ENCODE measurements around the gene DZIP3.

DZIP3 gene, protein sequence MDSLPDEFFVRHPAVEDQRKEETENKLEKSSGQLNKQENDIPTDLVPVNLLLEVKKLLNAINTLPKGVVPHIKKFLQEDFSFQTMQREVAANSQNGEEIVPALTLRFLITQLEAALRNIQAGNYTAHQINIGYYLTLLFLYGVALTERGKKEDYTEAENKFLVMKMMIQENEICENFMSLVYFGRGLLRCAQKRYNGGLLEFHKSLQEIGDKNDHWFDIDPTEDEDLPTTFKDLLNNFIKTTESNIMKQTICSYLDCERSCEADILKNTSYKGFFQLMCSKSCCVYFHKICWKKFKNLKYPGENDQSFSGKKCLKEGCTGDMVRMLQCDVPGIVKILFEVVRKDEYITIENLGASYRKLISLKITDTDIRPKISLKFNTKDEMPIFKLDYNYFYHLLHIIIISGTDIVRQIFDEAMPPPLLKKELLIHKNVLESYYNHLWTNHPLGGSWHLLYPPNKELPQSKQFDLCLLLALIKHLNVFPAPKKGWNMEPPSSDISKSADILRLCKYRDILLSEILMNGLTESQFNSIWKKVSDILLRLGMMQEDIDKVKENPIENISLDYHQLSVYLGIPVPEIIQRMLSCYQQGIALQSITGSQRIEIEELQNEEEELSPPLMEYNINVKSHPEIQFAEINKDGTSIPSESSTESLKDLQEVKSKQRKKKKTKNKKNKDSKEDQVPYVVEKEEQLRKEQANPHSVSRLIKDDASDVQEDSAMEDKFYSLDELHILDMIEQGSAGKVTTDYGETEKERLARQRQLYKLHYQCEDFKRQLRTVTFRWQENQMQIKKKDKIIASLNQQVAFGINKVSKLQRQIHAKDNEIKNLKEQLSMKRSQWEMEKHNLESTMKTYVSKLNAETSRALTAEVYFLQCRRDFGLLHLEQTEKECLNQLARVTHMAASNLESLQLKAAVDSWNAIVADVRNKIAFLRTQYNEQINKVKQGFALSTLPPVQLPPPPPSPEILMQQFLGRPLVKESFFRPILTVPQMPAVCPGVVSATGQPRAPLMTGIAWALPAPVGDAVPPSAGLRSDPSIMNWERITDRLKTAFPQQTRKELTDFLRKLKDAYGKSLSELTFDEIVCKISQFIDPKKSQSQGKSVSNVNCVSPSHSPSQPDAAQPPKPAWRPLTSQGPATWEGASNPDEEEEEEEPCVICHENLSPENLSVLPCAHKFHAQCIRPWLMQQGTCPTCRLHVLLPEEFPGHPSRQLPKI

DNA sequence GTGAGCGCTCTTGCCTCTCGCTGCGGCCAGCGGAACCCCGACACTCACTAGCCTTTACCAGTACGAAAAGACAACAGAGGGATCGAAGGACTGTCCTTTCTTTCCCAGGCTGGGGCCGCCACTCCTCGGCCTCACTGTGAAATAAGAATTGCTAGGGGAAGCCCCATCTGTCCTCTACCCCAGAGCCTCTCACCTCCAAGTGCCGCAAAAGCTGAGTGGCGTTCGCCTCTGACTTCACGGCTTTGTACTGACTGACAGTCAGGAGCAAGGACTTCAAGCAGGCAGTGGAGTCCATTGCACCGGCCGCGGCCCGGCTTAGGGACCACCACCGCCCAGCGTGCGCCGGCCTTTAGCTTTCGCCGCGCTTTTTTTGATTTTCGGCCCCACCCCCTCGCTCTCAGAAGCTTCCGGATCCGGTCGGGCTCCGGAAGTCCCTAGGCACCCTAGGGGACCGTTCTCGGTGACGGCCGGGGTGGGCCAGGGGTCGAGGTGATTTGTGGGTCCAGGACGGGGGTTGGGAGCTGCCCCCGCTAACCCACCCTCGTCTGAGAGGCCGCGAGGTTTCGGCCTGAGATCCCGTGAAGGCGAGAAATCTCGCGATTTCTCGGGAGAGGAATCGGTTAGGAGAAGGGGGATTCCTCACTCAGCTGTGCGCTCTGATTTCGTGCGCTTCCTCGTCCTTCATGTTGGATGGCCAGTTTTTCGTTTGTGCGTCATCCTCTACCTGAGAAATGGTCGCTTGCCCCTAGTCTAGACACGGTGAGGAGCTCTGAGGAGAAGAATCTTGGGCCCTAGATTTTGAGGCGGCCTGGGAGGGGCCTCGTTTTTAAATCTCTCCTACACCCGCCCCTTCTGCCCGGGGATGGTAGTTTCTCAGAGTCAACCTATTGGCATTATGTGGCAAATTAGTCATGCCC lies at the start of gene DZIP3, which contains the start of gene CIP2A:
TSS of gene DZIP3 (plus strand) at position 642 of the 917 bp plus-strand sequence. CDS start 15,685 bp downstream, outside the sequence.
TSS of gene CIP2A (minus strand) at position 358 of the 917 bp plus-strand sequence. CDS start at position 295, 63 bp downstream.
- FAIRE-seq = peak; percentile 65
- DNase-seq (ENCODE audit: low spot score) = peak; percentile 95

DNA sequence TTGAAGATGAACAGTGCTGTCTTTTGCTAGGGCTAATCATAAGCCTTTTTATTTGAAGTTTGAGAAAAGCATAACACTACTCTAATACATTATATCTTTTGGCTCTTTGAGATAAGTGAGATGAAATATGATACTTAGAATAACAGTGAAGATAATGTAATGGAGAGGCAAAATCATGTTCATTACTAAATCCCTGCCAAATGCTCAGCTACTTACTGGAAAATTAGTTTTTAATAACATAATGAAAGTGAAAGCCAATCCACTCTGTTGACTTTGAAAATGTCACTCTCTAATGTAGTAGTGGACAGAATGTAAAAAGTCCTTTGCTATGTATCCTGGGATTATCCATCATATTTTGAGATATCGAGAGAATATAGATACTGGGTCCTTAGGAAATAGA lies 43.3 kb upstream of the DZIP3 start:
- no peak for FAIRE-seq
- DNase-seq (ENCODE audit: low spot score) = no peak

DNA sequence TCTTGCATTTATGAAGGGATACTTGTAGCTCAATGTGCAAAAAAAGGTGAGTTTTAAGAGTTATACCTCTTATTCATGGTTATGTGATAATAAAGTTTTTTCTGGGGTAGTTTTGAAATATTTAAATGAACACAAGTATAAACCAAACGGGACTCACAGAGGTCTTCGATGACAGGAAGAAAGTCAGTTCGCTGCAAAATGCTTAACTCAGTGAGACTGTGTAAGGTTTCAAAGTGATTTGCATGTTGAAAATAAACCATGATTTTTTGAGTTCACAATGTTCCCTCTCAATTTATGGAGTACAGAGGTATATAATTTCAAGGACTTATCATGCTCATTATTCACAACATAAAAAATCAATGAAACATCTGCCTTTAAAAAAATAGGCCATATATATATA lies 42.8 kb upstream of the DZIP3 start:
- no peak for DNase-seq (ENCODE audit: low spot score)
- FAIRE-seq = no peak

DNA sequence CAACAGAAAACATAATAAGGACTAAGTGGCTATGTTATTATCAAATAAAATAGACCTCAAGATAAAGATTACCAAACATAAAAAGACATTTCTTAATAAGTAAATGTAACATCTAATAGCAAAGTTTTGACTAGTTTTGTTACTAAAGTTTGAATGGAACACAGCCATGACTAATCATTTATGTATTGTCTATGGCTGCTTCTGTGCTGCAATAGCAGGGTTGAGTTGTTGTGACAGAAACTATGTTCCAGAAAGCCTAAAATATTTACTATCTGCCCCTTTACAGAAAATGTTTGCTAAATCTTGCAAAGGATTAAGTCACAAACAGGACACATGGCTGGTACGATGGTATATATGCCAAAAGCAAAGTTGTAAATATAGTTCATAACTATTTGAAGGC lies 41.2 kb upstream of the DZIP3 start:
- DNase-seq (ENCODE audit: low spot score) = no peak
- no peak for FAIRE-seq

DNA sequence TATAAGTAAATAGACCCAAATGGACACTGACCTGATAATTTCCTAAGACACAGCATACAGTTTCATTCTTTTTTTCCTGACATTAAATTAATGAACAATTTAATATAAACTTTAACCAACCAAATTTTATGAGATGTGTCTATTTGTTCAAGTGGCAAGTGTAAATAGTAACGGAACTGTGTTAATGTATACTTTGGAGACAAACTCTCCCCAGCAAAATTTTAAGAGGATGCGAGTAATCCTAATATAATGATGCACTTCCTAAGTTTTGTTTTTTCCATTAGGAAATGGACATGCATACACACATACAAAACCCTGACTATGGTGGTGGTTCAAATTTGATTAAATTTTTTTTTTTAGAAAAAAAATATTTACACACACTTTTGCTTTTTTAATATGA lies 40.6 kb upstream of the DZIP3 start:
- no peak for FAIRE-seq

DNA sequence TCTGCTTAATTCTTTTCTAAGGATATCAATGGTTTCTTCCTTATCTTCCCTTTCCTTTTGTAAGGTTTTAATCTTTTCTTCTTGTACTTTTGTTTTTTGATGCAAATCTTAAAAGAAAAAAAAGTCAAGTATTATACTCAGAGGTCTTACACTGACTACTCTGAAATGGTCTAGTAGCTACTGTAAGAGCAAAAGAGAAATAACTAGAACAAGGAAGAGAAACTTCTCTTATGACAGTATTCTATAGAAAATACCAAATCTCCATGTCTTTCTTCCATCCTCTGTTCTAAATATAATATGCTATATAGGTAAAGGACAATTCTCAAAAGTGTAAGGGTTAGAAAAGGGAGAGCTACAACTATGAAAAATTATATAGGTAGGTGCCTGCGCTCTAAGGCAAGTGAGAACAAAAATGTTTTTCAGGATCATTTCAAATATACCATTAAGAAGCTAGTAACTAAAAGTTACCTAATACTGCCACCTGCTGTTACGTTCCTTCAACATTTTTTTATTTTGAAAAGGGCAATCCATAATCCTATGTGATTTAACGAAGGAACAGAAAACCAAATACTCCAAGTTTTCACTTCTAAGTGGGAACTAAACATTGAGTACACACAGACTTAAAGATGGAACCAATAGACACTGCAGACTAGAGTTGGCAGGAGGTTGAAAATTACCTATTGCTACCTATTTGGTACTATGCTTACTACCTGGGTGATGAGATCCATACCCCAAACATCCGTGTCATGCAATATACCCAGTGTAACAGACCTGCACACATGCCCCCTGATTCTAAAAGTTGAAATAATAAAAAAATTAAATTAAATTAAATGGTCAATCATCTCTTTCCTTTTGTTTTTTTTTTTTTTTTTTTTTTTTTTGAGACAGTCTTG lies 37.0 kb upstream of the DZIP3 start:
- DNase-seq (ENCODE audit: low spot score) = peak; percentile 13
- no peak for FAIRE-seq

More for the DNA sequence above, 40.6 kb upstream of the DZIP3 start:
- DNase-seq (ENCODE audit: low spot score) = no peak

DNA sequence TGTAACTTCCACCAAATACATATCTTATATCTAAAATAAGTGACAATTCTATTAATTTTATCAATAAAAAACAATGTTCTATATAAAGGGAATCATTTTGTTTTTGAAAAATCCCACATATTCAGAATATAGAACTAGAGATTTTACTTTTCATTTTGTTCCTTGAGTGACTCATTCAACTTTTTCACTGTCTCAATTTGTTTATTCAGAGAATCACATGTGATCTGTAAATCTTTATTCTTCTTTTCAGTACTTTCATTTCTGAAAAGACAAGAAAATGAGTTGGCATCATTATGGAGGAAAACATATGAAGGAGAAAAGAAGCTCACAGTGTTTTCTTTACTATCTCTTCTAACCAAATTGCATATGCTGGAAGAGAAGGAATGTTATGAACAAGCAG lies 35.3 kb upstream of the DZIP3 start:
- DNase-seq (ENCODE audit: low spot score) (no peak), FAIRE-seq (no peak)

DNA sequence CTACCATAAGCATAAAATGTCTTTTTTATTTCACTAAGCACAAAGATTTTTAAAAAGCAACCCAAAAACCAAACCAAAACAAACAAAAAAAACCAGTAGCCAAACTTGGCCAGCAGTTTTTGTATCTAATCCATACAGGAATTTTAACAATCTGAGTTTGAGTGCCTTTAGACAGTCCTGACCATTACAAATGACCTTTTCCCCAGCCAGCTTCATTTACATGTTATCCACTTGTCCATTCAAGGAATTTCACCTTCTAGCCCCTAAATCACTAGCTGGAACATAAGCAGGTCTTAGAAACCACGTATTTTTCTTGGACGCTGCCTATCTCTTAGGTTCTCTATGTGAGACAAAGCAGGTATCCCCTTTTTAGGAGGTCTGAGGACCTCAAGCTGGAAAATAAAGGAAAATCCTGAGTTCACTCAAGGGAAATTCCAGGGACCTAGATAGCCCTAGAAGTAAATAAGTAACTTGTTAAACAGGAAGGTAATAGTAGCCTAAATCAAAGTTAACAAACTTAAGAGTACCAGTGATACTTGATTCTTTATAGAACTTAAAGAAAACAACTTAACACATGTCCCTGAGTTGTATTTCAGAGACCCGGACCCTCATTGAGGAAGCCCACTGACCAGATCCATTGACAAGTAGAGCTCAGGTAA lies 34.5 kb upstream of the DZIP3 start:
- DNase-seq (ENCODE audit: low spot score) = no peak
- FAIRE-seq = no peak

DNA sequence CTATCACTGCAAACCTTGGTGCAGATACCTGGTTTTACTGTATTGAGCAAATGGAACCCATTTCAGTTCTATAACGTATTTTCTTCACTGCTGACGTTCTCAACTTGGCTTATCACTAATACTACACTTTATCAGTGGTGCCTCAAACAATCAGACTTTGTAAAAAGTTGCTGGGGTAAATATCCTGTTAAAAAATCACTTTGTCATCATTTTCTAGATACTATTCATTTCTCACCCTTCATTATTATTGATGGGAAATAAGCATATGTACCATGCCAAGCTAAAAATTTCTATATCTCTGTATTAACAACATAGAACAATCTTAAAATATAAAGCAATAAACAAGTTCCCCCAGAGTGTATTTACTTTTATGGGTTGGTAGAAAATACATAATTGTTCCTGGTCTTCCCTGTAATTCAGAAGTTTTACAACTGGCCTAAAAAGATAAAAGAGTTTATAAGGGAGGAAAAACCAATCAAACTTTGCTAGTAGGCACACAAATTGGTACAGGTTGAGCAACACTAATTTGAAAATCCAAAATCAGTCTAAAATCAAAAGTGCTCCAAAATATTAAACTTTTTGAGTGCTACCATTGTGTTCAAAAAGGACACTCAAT lies 33.4 kb upstream of the DZIP3 start:
- FAIRE-seq = no peak

DNA sequence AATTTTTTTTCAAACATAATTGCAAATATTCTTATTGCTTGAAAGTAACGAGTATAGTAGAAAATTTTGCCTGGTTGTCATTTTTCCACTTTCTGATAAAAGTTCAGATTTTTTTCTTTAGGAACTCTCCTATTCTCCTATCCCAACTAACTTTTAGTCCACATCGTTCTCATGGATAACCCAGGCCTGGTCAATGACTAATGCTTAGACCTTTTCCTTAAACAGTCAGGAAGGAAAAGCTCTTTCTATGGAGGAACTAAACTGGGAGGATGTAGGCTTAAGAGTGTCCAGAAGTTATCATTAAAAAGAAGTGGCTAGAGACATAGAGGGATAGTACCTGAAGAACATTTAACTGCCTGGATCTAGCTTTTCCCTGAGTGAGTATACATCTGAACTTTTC lies 27.0 kb upstream of the DZIP3 start:
- FAIRE-seq (no peak), DNase-seq (ENCODE audit: low spot score) (no peak)

More for the DNA sequence above, 33.4 kb upstream of the DZIP3 start:
- DNase-seq (ENCODE audit: low spot score) = no peak

DNA sequence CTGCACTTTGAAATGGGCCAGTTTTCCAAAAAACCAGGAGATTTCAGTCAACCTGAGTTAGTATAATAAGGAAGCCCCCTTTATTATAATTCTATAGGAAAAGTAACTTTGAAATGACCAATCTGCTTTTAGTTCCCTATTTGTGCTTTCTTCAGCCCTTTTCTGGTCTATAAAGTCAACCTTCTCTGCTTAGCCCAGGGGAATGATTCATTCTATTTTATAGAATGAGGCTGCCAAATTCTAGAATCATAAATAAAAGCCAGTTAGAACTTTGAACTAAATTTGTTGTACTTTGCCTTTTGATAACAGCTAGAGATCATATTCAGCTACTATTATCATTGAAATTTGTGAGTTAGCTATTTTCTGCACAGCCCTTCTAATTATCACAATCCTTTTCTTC lies 25.0 kb upstream of the DZIP3 start:
- FAIRE-seq = no peak

DNA sequence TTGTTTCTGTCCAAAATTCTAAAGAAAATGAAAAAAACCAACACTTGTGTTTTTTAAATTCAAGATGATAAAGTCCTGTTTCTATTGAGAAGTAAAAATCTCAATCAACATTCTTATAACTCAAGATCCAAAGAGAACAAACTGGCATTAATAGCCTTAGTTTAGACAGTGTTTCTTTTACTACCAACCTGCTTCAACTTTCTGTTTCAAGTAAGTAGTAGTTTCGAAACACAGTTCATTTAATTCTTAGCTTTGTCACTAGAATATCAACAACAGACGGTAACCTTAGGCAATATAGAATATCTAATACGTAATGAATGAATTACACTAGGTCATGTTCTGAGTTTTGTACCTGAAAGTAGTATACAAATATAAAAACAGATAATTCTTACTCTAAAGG lies 24.0 kb upstream of the DZIP3 start:
- DNase-seq (ENCODE audit: low spot score) (no peak), FAIRE-seq (no peak)

More for the DNA sequence above, 25.0 kb upstream of the DZIP3 start:
- no peak for DNase-seq (ENCODE audit: low spot score)

DNA sequence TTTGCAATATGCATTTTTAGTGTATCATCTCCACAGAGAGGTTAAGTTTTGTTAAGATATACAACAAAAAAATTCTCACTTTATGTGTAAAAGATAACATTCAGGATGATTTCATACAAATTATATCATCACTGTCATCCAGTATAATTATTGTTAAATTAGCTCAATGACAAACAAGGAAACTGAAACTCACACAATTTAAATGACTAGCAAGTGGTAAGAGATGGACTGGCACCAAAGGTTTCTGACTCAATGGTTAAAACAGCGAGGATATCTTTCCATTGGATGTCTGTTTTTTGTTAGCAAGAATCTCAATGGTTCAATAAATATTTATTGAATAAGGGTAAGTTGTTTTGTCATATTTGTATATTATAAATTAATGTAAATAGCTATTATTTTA lies 22.9 kb upstream of the DZIP3 start:
- no peak for FAIRE-seq
- DNase-seq (ENCODE audit: low spot score) = no peak

DNA sequence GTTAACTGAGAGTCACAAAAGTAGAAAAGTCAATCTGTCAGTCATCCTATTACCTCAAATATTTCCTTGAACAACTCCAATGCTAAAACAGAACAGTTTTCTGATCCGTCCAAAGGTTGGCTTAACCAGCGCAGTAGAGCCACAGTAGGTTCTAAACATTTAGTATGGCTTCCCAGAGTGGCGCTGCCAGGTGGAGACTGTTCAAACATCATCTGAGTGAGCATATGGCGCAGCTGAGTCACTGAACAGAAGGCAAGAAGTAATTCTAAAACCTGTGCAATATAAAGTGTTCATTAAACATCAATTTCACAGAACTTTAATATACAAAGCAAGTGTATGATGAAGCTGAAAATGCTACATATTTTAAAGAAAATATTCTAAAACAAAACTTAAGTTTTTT lies 20.2 kb upstream of the DZIP3 start:
- no peak for DNase-seq (ENCODE audit: low spot score)
- no peak for FAIRE-seq

DNA sequence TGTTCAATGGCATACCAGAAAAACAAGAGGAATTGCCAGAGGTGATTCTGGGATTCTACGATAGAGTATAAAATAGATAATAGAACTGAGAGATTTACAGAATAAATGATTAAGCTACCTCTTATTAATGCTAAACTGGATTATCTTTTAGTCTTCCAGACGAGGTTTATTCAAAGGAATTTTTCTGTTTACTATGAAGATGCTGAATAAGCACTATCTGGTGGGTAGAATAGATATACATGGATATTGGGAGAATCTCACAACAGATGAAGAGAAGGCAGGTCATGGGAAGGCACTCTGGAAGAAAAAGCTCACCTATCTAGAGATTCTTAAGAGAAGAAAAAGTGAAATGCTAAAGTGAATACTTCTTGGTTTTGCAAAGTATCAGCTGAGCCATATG lies 11.5 kb upstream of the DZIP3 start:
- DNase-seq (ENCODE audit: low spot score) (no peak), FAIRE-seq (no peak)

DNA sequence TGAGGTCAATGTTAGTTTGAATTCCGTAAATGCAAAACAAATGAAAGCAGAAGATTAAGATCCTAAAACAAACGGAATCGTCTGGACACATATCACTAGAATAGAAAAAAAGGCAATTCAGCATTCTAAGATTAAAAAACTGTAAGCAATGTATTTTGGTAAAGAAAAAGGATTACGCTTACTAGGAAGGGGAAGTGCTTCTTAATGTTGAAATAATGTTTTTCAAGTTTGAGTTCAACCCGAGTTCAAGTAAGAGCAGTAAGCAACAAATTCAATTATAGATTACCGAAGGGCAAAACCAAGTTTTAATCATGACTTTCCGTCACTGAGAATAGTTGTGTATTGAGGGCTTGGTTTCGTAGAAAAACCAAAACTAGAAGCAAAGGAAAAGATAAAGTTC lies 921 bp upstream of the DZIP3 start:
- DNase-seq (ENCODE audit: low spot score) (no peak), FAIRE-seq (no peak)

DNA sequence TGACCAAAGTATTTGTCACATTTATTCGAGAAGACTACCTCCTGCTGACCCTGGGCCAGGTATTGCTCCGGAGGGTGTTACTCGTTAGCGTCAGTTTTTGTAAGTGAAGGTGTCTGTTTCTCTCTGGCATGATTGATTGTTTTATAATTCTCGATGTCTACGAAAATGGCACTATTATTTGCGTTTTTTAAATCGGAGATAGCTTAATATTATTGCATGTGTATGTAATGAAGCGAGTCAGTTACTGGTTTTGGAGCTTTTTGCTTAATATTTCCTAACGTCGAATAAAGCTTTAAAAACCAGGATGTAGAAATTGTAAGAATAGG lies 439 bp downstream of the DZIP3 start:
- no peak for DNase-seq (ENCODE audit: low spot score)
- FAIRE-seq = no peak

DNA sequence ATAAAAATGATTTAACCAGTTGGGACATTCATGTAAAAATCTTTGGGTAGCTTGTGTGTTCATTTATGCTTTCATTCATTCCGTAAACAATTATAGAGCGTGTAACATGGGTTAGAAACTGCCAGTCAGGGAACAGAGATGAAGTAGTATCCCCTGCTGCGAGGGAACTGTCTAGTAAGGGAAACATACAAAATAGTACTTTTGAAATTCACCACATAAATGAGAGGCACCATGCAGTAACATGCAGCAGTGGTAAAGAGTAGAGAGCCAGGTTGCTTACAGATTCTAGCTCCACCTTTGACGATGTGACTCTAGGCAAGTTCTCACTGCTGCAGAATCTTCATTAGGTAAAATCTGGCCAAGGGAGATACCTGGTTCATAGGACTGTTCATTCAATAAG lies 938 bp downstream of the DZIP3 start:
- FAIRE-seq = no peak
- peak; percentile 6 for DNase-seq (ENCODE audit: low spot score)

DNA sequence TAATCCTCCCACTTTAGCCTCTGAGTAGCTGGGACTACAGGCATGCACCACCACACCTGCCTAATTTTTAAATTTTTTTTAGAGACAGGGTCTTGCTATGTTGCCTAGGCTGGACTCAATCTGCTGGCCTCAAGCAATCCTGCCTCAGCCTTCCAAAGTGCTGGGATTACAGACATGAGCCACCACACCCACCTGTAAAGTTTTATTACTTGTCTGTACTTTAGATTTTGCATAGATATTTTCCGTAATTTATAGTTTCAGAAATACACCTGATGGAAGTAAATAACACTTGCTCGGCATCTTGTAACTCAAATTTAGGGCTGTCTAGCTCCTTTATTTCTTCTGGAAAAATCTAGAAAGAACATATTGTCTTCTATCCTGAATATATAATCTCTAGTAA lies 5.8 kb downstream of the DZIP3 start:
- no peak for FAIRE-seq
- no peak for DNase-seq (ENCODE audit: low spot score)

Measured in urothelium cell line (cell line).